ENCODE data around the gene CAP2. TPM values are rescaled to one million over a fixed set of nuclear protein-coding genes. Genes with fewer than 3 reads are reported as not detected.

CAP2 gene
- total RNA-seq, 1 donor from 2014 or later, result 2.1 TPM

DNA sequence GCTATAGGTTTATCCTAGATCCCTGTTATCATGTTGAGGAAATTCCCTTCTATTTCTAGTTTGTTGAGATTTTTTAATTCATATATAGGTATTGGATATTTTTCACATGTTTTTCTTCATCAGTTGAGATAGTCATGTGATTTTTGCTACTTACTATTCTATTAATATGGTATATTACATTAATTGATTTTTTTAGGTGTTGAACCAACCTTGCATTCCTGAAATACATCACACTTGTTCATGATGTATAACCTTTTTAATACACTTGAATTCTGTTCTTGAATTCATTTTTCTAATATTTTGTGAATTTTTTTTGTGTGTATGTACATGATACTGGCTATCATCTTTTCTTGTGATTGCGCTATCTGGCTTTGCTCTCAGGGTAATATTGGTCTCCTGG lies 25.5 kb upstream of the CAP2 start:
- no peaks in the 10 kb centered on the region for H3K27me3 ChIP-seq (ENCODE audit: control insufficient read depth, insufficient read depth, low read length)
- TF ChIP-seq, protein P1, sequence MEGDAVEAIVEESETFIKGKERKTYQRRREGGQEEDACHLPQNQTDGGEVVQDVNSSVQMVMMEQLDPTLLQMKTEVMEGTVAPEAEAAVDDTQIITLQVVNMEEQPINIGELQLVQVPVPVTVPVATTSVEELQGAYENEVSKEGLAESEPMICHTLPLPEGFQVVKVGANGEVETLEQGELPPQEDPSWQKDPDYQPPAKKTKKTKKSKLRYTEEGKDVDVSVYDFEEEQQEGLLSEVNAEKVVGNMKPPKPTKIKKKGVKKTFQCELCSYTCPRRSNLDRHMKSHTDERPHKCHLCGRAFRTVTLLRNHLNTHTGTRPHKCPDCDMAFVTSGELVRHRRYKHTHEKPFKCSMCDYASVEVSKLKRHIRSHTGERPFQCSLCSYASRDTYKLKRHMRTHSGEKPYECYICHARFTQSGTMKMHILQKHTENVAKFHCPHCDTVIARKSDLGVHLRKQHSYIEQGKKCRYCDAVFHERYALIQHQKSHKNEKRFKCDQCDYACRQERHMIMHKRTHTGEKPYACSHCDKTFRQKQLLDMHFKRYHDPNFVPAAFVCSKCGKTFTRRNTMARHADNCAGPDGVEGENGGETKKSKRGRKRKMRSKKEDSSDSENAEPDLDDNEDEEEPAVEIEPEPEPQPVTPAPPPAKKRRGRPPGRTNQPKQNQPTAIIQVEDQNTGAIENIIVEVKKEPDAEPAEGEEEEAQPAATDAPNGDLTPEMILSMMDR (IDR thresholded peaks at IDR 0.05; ENCODE audit: insufficient read depth, low read length, severe bottlenecking), result no peak
- DNase-seq (ENCODE audit: low read depth) (no peak), FAIRE-seq (no peak)
- no peak overlapping the region for H3K4me3 ChIP-seq (ENCODE audit: low read depth, low read length)
- H3K36me3 ChIP-seq (ENCODE audit: control insufficient read depth, insufficient read depth, low read length), result no peaks in the 10 kb centered on the region

DNA sequence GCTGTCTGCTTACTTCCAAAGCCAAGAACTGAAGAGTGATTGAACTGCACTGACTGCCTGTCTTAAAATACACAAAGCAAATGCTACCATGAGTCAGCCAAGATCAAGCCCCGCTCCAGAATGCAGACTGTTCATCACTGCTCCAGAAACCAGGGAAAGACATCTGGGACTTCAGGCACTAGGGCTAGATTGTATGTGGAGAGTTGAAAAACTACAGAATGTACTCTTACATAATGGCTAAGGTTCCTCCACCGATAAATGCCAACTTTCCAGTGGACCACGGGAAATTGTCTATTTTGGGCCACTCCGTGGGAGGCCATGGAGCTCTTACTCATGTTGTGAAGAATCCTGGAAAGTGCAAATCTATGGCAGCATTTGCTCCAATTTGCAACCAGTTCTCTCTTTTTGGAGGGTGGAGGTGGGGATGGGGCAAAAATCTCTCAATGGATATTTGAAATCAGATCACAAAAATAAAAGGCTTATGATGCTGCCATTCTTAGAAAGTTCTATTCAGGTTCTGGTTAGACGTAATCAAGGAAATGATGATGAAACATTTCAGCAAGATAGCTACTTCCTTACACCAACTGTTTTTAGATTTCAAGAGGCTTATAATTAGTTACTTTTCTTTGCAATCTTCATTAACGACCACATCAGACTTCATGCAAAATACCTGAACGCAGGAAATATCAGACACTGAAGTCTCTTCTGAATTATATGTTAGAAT lies 11.8 kb upstream of the CAP2 start:
- Histone ChIP-seq H3K36me3 (ENCODE audit: control insufficient read depth, insufficient read depth, low read length) (no peaks in the 10 kb centered on the region), H3K4me3 (ENCODE audit: low read depth, low read length) (no peak overlapping the region), H3K27me3 (ENCODE audit: control insufficient read depth, insufficient read depth, low read length) (no peaks in the 10 kb centered on the region)
- DNase-seq (ENCODE audit: low read depth) (no peak), FAIRE-seq (peak; percentile 36)
- TF ChIP-seq, protein P1 (IDR thresholded peaks at IDR 0.05; ENCODE audit: insufficient read depth, low read length, severe bottlenecking), result no peak

DNA sequence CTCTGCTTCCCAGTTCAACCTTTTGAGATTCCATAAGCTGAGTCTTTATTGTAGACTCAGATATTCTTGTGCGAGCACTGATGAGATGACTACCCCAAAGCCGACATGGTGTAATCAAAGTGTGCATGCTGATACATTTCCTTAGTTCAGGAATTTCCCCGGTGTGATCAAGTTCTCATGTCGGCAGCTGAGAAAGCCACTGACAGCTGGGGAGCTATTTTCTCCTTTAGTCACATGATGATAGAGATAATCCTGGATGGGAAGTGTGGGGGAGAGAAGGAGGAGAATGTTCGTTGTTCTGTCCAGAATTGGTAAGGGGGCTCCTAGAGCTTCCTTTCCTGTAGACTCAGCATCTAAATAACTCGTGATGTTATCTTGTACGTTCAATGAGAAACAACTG lies 7.7 kb upstream of the CAP2 start:
- TF ChIP-seq, protein P1 (IDR thresholded peaks at IDR 0.05; ENCODE audit: insufficient read depth, low read length, severe bottlenecking), result no peak
- DNase-seq (ENCODE audit: low read depth), result peak; percentile 52
- no peaks in the 10 kb centered on the region for H3K27me3 ChIP-seq (ENCODE audit: control insufficient read depth, insufficient read depth, low read length)
- no peaks in the 10 kb centered on the region for H3K36me3 ChIP-seq (ENCODE audit: control insufficient read depth, insufficient read depth, low read length)
- no peak for FAIRE-seq
- H3K4me3 ChIP-seq (ENCODE audit: low read depth, low read length), result no peak overlapping the region

DNA sequence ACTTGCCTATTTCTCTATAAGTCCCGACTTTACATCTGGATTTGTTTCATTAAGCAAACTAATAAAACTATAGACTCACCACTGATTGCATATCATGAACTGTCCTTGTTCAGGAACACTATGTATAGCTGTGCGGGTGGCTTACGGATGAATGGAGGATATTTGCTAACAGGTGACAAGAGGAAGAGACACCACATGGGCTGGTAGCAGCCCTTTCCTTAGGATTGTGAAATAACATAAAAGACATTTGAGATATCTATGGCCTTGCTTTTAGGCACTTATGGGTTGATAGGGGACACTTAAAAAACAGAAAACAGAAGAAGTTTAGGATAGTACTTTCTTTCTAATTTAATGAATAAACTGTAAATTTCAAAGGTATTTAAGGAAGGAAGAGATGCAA lies 5.0 kb upstream of the CAP2 start:
- no peaks in the 10 kb centered on the region for H3K27me3 ChIP-seq (ENCODE audit: control insufficient read depth, insufficient read depth, low read length)
- no peak for FAIRE-seq
- TF ChIP-seq, protein P1 (IDR thresholded peaks at IDR 0.05; ENCODE audit: insufficient read depth, low read length, severe bottlenecking), result no peak
- H3K4me3 ChIP-seq (ENCODE audit: low read depth, low read length), result no peak overlapping the region
- no peak for DNase-seq (ENCODE audit: low read depth)
- no peaks in the 10 kb centered on the region for H3K36me3 ChIP-seq (ENCODE audit: control insufficient read depth, insufficient read depth, low read length)

DNA sequence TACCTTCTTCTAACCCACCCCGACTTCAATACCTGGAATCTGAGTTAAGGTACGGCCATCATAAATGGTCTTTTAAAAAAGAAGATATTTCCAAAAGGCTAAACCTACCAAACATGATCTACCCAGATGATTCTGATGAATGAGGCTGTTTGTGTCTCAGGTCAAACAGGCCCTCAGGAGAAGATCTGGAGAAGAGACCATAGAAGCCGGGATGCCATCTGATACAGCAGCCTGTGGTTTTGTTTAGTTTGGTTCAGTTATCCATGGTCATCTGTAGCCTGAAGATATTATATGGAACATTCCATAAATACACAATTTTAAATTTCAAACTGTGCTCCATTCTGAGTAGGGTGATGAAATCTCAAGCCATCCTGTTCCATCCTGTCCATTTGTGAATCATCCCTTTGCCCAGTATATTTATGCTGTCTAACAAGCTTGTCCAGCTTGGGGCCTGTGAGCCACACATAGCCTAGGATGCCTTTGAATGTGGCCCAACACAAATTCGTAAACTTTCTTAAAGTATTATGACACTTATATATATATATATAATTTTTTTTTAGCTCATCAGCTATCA lies 4.0 kb upstream of the CAP2 start:
- no peak for FAIRE-seq
- TF ChIP-seq, protein P1 (IDR thresholded peaks at IDR 0.05; ENCODE audit: insufficient read depth, low read length, severe bottlenecking), result no peak
- no peaks in the 10 kb centered on the region for H3K36me3 ChIP-seq (ENCODE audit: control insufficient read depth, insufficient read depth, low read length)
- H3K27me3 ChIP-seq (ENCODE audit: control insufficient read depth, insufficient read depth, low read length), result no peaks in the 10 kb centered on the region
- H3K4me3 ChIP-seq (ENCODE audit: low read depth, low read length), result no peak overlapping the region
- DNase-seq (ENCODE audit: low read depth), result peak; percentile 93
